Keratinocyte (primary cell): ENCODE data around the gene TRAPPC3L.

Source experiments
- CTCF ChIP-seq, 3 experiments: IDR thresholded peaks in 1 of 3; conservative IDR thresholded peaks in 1 of 3; optimal IDR thresholded peaks in 1 of 3; 2 replicates in 2 of 3; 3 replicates in 1 of 3; pipeline versions ENCODE3 to v1.5.1; 2011; ENCODE audit warnings: low read length in 3 of 3, mild to moderate bottlenecking in 3 of 3, moderate library complexity in 2 of 3, control low read depth in 1 of 3, inconsistent platforms in 1 of 3; ENCODE audit not compliant: insufficient read depth in 2 of 3; ENCODE audit errors: extremely low read depth in 1 of 3
- EZH2 ChIP-seq: IDR thresholded peaks from one replicate; pipeline ENCODE4 v1.6.1; 2012; ENCODE audit warnings: inconsistent platforms, mild to moderate bottlenecking, low read length, moderate library complexity

- TF ChIP-seq CTCF (optimal IDR thresholded peaks at IDR 0.05 in 1 of 3, IDR thresholded peaks at IDR 0.05 in 1 of 3, conservative IDR thresholded peaks at IDR 0.05 in 1 of 3; ENCODE audit: extremely low read depth in 1 of 3, insufficient read depth in 2 of 3, low read length in 3 of 3) (no peak), EZH2 (no peak)
Observed at GRCh38 chr6:116556065-116556464, 10.6 kb upstream of the TRAPPC3L start.
